Measurements from ENCODE around the gene ARSG. TPM values are rescaled to one million over a fixed set of nuclear protein-coding genes. Genes with fewer than 3 reads are reported as not detected.

ARSG gene
- total RNA-seq, 1 donor: 7.6 TPM

GRCh38 chr17:68384941-68385340 is 93.6 kb downstream of the ARSG start:
- DNase-seq (ENCODE audit: insufficient read length, low spot score, missing footprints): no peak
- Histone ChIP-seq H3K27ac (ENCODE audit: low read depth, low read length) (peak overlapping the region; percentile 100), H3K4me1 (ENCODE audit: insufficient read depth, low read length) (peaks cover 59% of the 10 kb centered on the region), H3K4me3 (ENCODE audit: insufficient read depth, low read length) (no peak overlapping the region), H3K27me3 (ENCODE audit: insufficient read depth, low read length) (no peaks in the 10 kb centered on the region), H2AFZ (ENCODE audit: low read length) (no peak overlapping the region), H4K20me1 (ENCODE audit: insufficient read depth, low read length) (no peaks in the 10 kb centered on the region), H3K9me3 (ENCODE audit: low read depth, low read length) (no peaks in the 10 kb centered on the region), H3K36me3 (ENCODE audit: insufficient read depth, low read length) (no peaks in the 10 kb centered on the region), H3K79me2 (ENCODE audit: insufficient read depth, low read length) (no peaks in the 10 kb centered on the region), H3K4me2 (ENCODE audit: insufficient read depth, low read length) (peak overlapping the region; percentile 53)
- no peak for TF ChIP-seq CTCF (IDR thresholded peaks at IDR 0.05; ENCODE audit: extremely low read depth, low read depth, low read length)

GRCh38 chr17:68385490-68386215 is 94.4 kb downstream of the ARSG start:
- Histone ChIP-seq H3K36me3 (ENCODE audit: insufficient read depth, low read length) (no peaks in the 10 kb centered on the region), H4K20me1 (ENCODE audit: insufficient read depth, low read length) (no peaks in the 10 kb centered on the region), H3K27me3 (ENCODE audit: insufficient read depth, low read length) (no peaks in the 10 kb centered on the region), H2AFZ (ENCODE audit: low read length) (no peak overlapping the region), H3K79me2 (ENCODE audit: insufficient read depth, low read length) (no peaks in the 10 kb centered on the region), H3K4me2 (ENCODE audit: insufficient read depth, low read length) (no peak overlapping the region), H3K27ac (ENCODE audit: low read depth, low read length) (peak overlapping the region; percentile 100), H3K4me3 (ENCODE audit: insufficient read depth, low read length) (no peak overlapping the region), H3K4me1 (ENCODE audit: insufficient read depth, low read length) (peaks cover 52% of the 10 kb centered on the region), H3K9me3 (ENCODE audit: low read depth, low read length) (no peaks in the 10 kb centered on the region)
- no peak for TF ChIP-seq CTCF (IDR thresholded peaks at IDR 0.05; ENCODE audit: extremely low read depth, low read depth, low read length)
- DNase-seq (ENCODE audit: insufficient read length, low spot score, missing footprints): no peak

- Histone ChIP-seq H3K4me1 (ENCODE audit: insufficient read depth, low read length) (peaks cover 51% of the 10 kb centered on the region), H3K9me3 (ENCODE audit: low read depth, low read length) (no peaks in the 10 kb centered on the region), H3K4me3 (ENCODE audit: insufficient read depth, low read length) (no peak overlapping the region), H3K36me3 (ENCODE audit: insufficient read depth, low read length) (no peaks in the 10 kb centered on the region), H3K4me2 (ENCODE audit: insufficient read depth, low read length) (no peak overlapping the region), H3K79me2 (ENCODE audit: insufficient read depth, low read length) (no peaks in the 10 kb centered on the region), H2AFZ (ENCODE audit: low read length) (no peak overlapping the region), H3K27me3 (ENCODE audit: insufficient read depth, low read length) (no peaks in the 10 kb centered on the region), H4K20me1 (ENCODE audit: insufficient read depth, low read length) (no peaks in the 10 kb centered on the region), H3K27ac (ENCODE audit: low read depth, low read length) (peak overlapping the region; percentile 7)
- TF ChIP-seq CTCF (IDR thresholded peaks at IDR 0.05; ENCODE audit: extremely low read depth, low read depth, low read length): no peak
- DNase-seq (ENCODE audit: insufficient read length, low spot score, missing footprints): no peak
Measured at GRCh38 chr17:68387435-68388218, 96.3 kb downstream of the ARSG start.

- Histone ChIP-seq H3K4me1 (ENCODE audit: insufficient read depth, low read length) (peaks cover 37% of the 10 kb centered on the region), H3K27me3 (ENCODE audit: insufficient read depth, low read length) (no peaks in the 10 kb centered on the region), H4K20me1 (ENCODE audit: insufficient read depth, low read length) (no peaks in the 10 kb centered on the region), H2AFZ (ENCODE audit: low read length) (no peak overlapping the region), H3K27ac (ENCODE audit: low read depth, low read length) (no peak overlapping the region), H3K79me2 (ENCODE audit: insufficient read depth, low read length) (no peaks in the 10 kb centered on the region), H3K36me3 (ENCODE audit: insufficient read depth, low read length) (no peaks in the 10 kb centered on the region), H3K4me3 (ENCODE audit: insufficient read depth, low read length) (no peak overlapping the region), H3K9me3 (ENCODE audit: low read depth, low read length) (no peaks in the 10 kb centered on the region), H3K4me2 (ENCODE audit: insufficient read depth, low read length) (no peak overlapping the region)
- DNase-seq (ENCODE audit: insufficient read length, low spot score, missing footprints): no peak
- TF ChIP-seq CTCF (IDR thresholded peaks at IDR 0.05; ENCODE audit: extremely low read depth, low read depth, low read length): no peak
Measured at GRCh38 chr17:68389041-68389440, 97.7 kb downstream of the ARSG start.
